C4-2B (cell line): ENCODE measurements around the gene PFKP.

Experiments
- H3K27ac ChIP-seq: fragments of 450-650 bp; 2 replicates; pipeline ENCODE4 v1.5.1; 2017
- ZFX ChIP-seq: fragments of 450-650 bp; IDR thresholded peaks from 2 replicates; pipeline ENCODE4 v1.6.1; 2017
- TF ChIP-seq, protein P1 (sequence below): fragments of 450-650 bp; conservative IDR thresholded peaks from 2 replicates; pipeline ENCODE4 v1.5.1; 2017; ENCODE audit warnings: mild to moderate bottlenecking

The PFKP gene

DNA sequence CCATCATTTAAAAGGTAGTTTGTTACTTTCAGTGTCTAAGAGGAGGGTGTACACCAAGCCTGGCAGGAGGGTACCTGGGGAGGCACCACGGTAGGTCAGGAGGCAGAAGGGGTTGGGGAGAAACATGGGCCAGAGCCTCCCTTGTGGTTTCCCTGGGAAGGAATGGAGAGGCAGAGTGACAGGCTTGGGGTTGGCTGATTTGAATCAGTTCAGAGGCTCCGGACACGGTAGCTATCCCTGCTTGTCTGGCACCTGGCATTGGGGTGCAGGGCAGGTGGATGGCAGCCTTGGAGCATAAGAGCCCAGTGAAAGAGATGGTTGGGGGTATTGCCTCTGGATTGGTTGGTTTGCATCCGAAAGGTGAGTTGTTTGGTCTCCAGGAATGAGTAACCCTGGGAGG lies 30.2 kb upstream of the PFKP start:
- TF ChIP-seq, protein P1, sequence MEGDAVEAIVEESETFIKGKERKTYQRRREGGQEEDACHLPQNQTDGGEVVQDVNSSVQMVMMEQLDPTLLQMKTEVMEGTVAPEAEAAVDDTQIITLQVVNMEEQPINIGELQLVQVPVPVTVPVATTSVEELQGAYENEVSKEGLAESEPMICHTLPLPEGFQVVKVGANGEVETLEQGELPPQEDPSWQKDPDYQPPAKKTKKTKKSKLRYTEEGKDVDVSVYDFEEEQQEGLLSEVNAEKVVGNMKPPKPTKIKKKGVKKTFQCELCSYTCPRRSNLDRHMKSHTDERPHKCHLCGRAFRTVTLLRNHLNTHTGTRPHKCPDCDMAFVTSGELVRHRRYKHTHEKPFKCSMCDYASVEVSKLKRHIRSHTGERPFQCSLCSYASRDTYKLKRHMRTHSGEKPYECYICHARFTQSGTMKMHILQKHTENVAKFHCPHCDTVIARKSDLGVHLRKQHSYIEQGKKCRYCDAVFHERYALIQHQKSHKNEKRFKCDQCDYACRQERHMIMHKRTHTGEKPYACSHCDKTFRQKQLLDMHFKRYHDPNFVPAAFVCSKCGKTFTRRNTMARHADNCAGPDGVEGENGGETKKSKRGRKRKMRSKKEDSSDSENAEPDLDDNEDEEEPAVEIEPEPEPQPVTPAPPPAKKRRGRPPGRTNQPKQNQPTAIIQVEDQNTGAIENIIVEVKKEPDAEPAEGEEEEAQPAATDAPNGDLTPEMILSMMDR: no peak
- TF ChIP-seq ZFX: no peak
- no peak overlapping the region for H3K27ac ChIP-seq

DNA sequence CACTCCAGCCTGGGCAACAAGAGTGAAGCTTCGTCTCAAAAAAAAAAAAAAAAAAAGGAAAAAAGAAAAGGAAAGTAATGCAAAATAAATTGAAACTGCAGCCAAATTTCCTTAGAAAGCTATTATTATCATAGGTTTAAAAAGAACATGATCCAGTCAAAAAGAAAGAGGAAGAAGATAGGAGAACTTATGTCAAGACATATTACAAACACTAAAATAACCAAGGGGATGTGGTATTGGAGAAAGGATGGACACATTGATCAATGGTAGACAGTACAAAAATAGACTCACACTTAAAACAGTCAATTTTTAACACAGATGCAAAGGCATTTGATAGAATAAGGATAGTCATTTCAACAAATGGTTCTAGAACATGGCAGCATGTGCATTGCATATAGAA lies 27.3 kb upstream of the PFKP start:
- H3K27ac ChIP-seq: no peak overlapping the region
- TF ChIP-seq, protein P1: no peak
- TF ChIP-seq ZFX: no peak

DNA sequence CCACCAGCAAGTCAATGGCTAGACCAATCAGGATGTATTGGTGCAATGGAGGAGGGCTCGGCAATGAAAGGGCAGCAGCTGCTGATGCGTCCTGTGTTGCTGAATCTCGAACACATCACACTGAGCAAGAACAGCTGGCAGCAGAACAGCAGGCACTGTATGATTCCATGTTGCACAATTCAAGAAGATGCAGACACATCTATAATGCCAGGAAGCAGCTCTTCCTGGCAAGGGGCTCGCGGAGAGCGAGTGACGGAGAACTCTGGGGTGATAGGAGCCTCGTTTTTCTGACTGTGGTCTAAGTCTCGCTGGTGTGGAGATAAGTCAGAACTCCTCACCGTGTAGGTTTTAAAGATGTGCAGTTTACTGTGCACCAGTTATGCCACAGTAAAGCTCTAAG lies 24.8 kb upstream of the PFKP start:
- TF ChIP-seq ZFX: no peak
- TF ChIP-seq, protein P1: no peak
- H3K27ac ChIP-seq: no peak overlapping the region

DNA sequence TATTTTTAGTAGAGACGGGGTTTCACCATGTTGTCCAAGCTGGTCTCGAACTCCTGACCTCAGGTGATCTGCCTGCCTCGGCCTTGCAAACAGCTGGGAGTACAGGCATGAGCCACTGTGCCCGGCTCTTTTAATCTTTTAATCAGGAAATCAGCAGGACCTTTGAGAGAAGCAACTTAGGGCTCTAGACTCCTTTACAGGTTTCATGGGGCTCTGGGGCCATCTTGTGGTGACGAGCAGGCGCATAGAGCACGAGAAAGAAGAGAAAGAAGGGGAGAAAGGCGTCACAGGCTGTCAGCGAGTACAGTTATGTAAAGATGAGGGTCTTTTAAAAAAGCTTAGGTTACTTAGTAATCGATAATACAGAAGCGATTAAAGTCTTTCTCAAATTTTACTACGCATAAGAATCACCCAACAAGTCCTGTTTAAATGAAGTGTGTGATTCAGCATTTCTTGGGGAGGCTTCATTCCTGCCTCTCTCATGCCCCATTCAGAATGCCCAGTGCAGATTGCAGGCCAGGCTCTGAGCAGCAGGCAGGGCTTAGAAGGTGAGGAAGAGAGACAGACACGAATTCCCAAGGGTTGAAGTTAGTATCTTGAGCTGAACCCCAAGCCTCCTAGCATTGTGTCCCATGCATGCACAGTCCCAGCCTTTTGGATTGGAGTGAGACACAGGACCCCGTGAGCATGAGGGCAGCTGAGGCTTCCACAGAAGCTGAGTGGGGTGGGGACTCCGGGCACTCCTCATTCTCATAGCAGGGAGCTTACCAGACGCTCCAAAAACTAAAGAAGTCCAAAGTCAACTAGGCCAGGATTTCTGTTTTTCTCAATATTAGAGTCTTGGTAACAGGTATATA lies 23.6 kb upstream of the PFKP start:
- H3K27ac ChIP-seq: no peak overlapping the region
- TF ChIP-seq ZFX: no peak
- TF ChIP-seq, protein P1: peak; percentile 84

DNA sequence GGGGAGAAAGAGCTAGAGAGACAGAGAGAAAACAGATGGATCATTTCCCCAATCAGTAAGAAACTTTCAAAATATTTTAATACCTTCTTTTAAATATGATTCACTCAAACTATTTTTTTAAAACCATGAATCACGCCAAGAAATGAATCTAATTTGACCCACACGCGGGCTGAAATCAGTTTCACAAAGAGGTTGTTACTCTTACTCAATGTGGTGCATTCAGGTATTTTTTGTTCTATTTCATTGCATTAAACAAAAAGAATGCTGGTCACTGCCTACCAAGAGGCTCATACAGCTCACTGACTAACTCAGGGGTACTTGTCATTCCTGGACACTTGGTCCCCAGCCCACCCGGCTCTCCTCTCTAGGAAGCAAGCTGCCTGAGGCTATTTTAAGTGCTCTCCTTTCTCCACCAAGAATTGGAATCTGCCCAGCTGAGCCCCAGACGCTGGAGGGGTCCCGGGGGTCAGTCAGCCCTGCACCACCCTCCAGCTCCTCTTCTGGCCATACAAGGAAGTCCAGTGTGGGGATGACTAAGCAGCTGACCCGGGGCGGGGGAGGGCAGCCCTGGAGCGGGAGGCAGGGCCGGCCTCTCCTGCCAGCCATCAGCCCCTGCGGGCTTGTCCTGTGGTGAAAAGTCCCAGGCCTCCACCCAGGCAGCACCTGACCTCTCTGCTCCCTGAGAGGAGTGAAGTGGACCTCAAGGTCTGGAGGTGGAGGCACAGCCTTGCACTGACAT lies 21.7 kb upstream of the PFKP start:
- TF ChIP-seq, protein P1: no peak
- no peak for TF ChIP-seq ZFX
- no peak overlapping the region for H3K27ac ChIP-seq

DNA sequence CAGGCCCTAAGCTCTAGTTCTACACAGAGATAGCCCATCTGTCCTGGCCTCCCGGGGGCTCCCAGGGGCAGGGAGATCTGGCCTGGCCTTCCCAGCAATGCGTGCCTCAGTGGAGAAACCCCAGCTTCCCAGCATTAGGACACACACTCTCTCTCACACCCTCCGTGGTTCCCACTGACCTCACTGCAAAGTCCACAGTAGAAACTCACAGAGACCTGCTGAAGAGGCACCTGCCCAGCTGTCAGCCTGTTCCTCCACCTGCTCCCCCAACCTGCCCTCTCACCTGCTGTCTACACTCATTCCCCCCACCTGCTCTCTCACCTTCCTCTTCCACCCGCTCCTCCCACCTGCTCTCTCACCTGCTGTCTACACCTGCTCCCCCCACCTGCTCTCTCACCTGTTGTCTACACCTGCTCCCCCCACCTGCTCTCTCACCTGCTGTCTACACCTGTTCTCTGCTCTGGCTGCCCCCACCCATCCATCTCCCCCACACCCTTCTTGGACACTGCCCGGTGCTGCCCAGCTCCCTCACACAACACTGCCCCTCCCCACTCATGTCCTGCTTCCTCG lies 21.1 kb upstream of the PFKP start:
- H3K27ac ChIP-seq: no peak overlapping the region

More for the DNA sequence above, 21.1 kb upstream of the PFKP start:
- no peak for TF ChIP-seq ZFX
- TF ChIP-seq, protein P1: no peak
